Measurements from ENCODE around the gene SDR42E1. TPM values are rescaled to one million over a fixed set of nuclear protein-coding genes. Genes with fewer than 3 reads are reported as not detected.

The SDR42E1 gene
- total and polyA plus RNA-seq, 2 of the 4 experiments (the other 2 are of a cell fraction), result 0.44 to 0.72 TPM

DNA sequence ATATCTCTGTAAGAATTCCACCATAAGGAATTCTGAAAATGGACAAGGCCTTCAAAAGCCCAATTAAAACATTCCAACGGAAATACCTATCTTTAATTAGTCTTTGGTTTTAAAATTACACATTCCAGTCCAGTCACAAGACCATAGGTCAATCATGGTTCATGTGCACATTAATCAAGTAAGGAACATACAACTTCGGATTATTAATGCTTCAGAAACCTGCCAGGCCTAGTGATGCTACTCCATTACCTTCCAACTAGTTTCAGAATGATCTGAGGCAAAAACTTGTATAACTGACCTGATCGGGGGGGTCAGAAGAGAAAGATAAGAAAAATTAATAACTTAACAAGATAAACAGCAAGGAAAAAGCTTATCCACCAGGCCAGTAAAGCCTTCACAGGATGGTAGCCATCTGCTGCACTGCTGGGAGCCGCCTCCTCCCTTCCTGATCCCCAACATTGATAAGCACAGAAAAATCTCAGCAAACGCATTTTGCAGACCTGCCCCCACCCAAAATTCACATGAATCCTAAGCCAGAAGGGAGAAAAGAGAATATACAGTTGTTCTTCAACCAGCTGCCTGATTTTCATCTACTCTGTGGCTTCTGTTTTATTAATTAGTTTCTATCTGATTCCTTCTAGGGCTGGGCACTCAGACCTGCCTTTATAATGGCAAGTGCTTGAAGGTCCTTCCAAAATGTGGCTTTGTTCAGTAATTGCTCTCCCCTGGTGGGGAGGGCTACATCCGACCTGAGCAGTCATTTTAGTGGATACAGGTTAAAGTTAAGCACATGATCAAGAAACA is 6.0 kb downstream of the SDR42E1 start:
- Histone ChIP-seq H3K4me2 (ENCODE audit: low read depth, low read length) (no peak overlapping the region), H2BK15ac (ENCODE audit: low read depth, low read length) (no peak overlapping the region), H2AFZ (replicated peaks; ENCODE audit: low read length, poor library complexity) (no peak overlapping the region), H3K9me3 (ENCODE audit: control insufficient read depth, insufficient read depth, low read length) (peaks cover 7% of the 10 kb centered on the region), H3K23ac (ENCODE audit: low read depth, low read length) (no peak overlapping the region), H4K5ac (ENCODE audit: low read depth, low read length) (no peak overlapping the region), H3K27ac (ENCODE audit: insufficient read depth, low read length) (no peak overlapping the region), H2BK5ac (ENCODE audit: low read depth, low read length, poor library complexity, severe bottlenecking) (no peak overlapping the region), H3K9me1 (ENCODE audit: insufficient read depth, low read length) (no peaks in the 10 kb centered on the region), H3K4me3 (ENCODE audit: insufficient read depth, low read depth, low read length) (no peak overlapping the region), H2AK9ac (replicated peaks; ENCODE audit: low read depth, low read length, poor library complexity) (no peak overlapping the region), H2BK20ac (ENCODE audit: low read depth, low read length) (no peak overlapping the region), H3K36me3 (ENCODE audit: control insufficient read depth, insufficient read depth, low read length) (peaks cover 1% of the 10 kb centered on the region; the same call in 1 of the 2 replicates), H4K8ac (ENCODE audit: low read depth in 2 of 2, low read length in 2 of 2) (no peak overlapping the region), H4K20me1 (ENCODE audit: insufficient read depth, low read length) (no peaks in the 10 kb centered on the region), H2AK5ac (ENCODE audit: low read depth, low read length) (no peak overlapping the region), H3K79me1 (ENCODE audit: low read depth in 1 of 2, low read length in 2 of 2) (no peaks in the 10 kb centered on the region), H3K56ac (ENCODE audit: extremely low read depth, insufficient read depth, low read length) (no peak overlapping the region), H3K4me1 (ENCODE audit: control insufficient read depth, insufficient read depth, low read length) (no peaks in the 10 kb centered on the region), H3K18ac (ENCODE audit: low read depth, low read length) (no peak overlapping the region), H3K27me3 (ENCODE audit: control insufficient read depth, insufficient read depth, low read length) (no peaks in the 10 kb centered on the region; the same call in none of the 2 replicates), H2BK120ac (ENCODE audit: low read depth, low read length) (no peak overlapping the region), H3K9ac (ENCODE audit: low read depth, low read length) (no peak overlapping the region), H3K4ac (ENCODE audit: low read depth, low read length) (no peak overlapping the region), H4K91ac (ENCODE audit: insufficient read depth, low read depth, low read length) (no peak overlapping the region), H3K14ac (replicated peaks; ENCODE audit: low read depth, low read length) (no peak overlapping the region)
- ATAC-seq (ENCODE audit: low read depth) (no peak), DNase-seq (no peak)
- TF ChIP-seq CEBPB (IDR thresholded peaks at IDR 0.05; ENCODE audit: low read depth, low read length) (no peak), RFX5 (IDR thresholded peaks at IDR 0.05; ENCODE audit: low read depth, low read length) (no peak), CHD1 (IDR thresholded peaks at IDR 0.05; ENCODE audit: low read depth, low read length) (no peak)
- TF ChIP-seq, protein P1, sequence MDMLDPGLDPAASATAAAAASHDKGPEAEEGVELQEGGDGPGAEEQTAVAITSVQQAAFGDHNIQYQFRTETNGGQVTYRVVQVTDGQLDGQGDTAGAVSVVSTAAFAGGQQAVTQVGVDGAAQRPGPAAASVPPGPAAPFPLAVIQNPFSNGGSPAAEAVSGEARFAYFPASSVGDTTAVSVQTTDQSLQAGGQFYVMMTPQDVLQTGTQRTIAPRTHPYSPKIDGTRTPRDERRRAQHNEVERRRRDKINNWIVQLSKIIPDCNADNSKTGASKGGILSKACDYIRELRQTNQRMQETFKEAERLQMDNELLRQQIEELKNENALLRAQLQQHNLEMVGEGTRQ (IDR thresholded peaks at IDR 0.05; ENCODE audit: low read depth, low read length), result no peak
- POLR2A ChIA-PET (ENCODE audit: unreplicated experiment), result no interaction called here
- intact Hi-C loops (cut with micrococcal nuclease) (no loop called here), dilution Hi-C loops (cut with HindIII; ENCODE audit: low sequenced_read_pairs, unreplicated experiment) (no loop called here), in situ Hi-C loops (cut with MboI; ENCODE audit: low sequenced_read_pairs) (no loop called here)
- CTCF ChIA-PET, result no interaction called here
- WGBS, 2 experiments (ENCODE audit: extremely low coverage in 2 of 2, insufficient read length in 1 of 2), result no CpG with 5 or more reads among the region's 6 CpGs
- no TSS peak for BruUV-seq (replicated peaks)
